Epithelial cell of proximal tubule (primary cell): ENCODE results near the gene TRIM41. TPM values are rescaled to one million over a fixed set of nuclear protein-coding genes. Genes with fewer than 3 reads are reported as not detected.

Experiments
- DNase-seq: peaks from one replicate; pipeline ENCODE4 v3.0.0-alpha.2; 2011; ENCODE audit warnings: low read depth
- H3K4me3 ChIP-seq: 2 replicates; pipeline ENCODE4 v1.5.1; 2011; ENCODE audit warnings: low read depth, mild to moderate bottlenecking, low read length
- CTCF ChIP-seq: conservative IDR thresholded peaks from 2 replicates; pipeline ENCODE4 v1.5.1; 2012; ENCODE audit warnings: low read depth, mild to moderate bottlenecking, low read length
- total RNA-seq: library from RNA; depleted of rRNA; stranded (reverse); fragments of >200 nt; gene quantifications from 2 replicates; pipeline ENCODE4 v1.2.3, GENCODE V29; 2015

Gene TRIM41
- total RNA-seq, 1 donor from 2014 or later, result 12.4 TPM

- no peak for TF ChIP-seq CTCF
- H3K4me3 ChIP-seq, result peak overlapping the region; percentile 87
- DNase-seq, result no peak
These were observed 33.6 kb upstream of the TRIM41 start for GRCh38 chr5:181189363-181189961.

GRCh38 chr5:181189962-181190710 lies 32.9 kb upstream of the TRIM41 start:
- peak overlapping the region; percentile 87 for H3K4me3 ChIP-seq
- no peak for TF ChIP-seq CTCF

GRCh38 chr5:181190711-181191525 lies 32.2 kb upstream of the TRIM41 start:
- TF ChIP-seq CTCF, result peak; percentile 29
- no peak for DNase-seq
- H3K4me3 ChIP-seq, result peak overlapping the region; percentile 87

More at GRCh38 chr5:181189962-181190710, 32.9 kb upstream of the TRIM41 start:
- no peak for DNase-seq

GRCh38 chr5:181191526-181192336 lies 31.4 kb upstream of the TRIM41 start:
- no peak for DNase-seq
- peak overlapping the region; percentile 87 for H3K4me3 ChIP-seq
- no peak for TF ChIP-seq CTCF

- peak overlapping the region; percentile 87 for H3K4me3 ChIP-seq
- TF ChIP-seq CTCF, result no peak
- DNase-seq, result no peak
These were observed 30.6 kb upstream of the TRIM41 start for GRCh38 chr5:181192337-181193046.

- DNase-seq, result no peak
- no peak for TF ChIP-seq CTCF
- H3K4me3 ChIP-seq, result no peak overlapping the region
These were observed 29.4 kb upstream of the TRIM41 start for GRCh38 chr5:181193656-181194055.
